WERI-Rb-1 (cell line): ENCODE measurements around the gene CCBE1.

Source experiments
- DNase-seq: peaks from one replicate; pipeline ENCODE4 v3.0.0-alpha.2; 2020
- H3K27ac ChIP-seq: fragments of 250-450 bp; sonication (Bioruptor Pico); 2 replicates; pipeline ENCODE4 v1.5.1; 2020; ENCODE audit warnings: mild to moderate bottlenecking, moderate library complexity
- H3K27me3 ChIP-seq: fragments of 250-450 bp; sonication (Bioruptor Pico); 2 replicates; pipeline ENCODE4 v1.5.1; 2021; ENCODE audit warnings: mild to moderate bottlenecking, low read depth, moderate library complexity; ENCODE audit not compliant: insufficient read depth, severe bottlenecking
- H3K36me3 ChIP-seq: fragments of 250-450 bp; sonication (Bioruptor Pico); 2 replicates; pipeline ENCODE4 v1.5.1; 2020; ENCODE audit warnings: mild to moderate bottlenecking, moderate library complexity
- H3K4me3 ChIP-seq: 2 replicates; pipeline ENCODE4 v1.5.1; 2011; ENCODE audit warnings: low read depth, mild to moderate bottlenecking, control low read depth, low read length
- H3K9me3 ChIP-seq: fragments of 250-450 bp; sonication (Bioruptor Pico); 2 replicates; pipeline ENCODE4 v1.5.1; 2021; ENCODE audit warnings: mild to moderate bottlenecking, moderate library complexity; ENCODE audit not compliant: severe bottlenecking
- CTCF ChIP-seq: IDR thresholded peaks from 2 replicates; pipeline ENCODE4 v1.5.1; 2011; ENCODE audit warnings: low read depth, mild to moderate bottlenecking, control low read depth, inconsistent platforms, low read length

CCBE1 gene

GRCh38 chr18:59570101-59570775, 127.0 kb downstream of the CCBE1 start:
- no peak for TF ChIP-seq CTCF
- Histone ChIP-seq H3K27me3 (no peaks in the 10 kb centered on the region), H3K9me3 (no peaks in the 10 kb centered on the region), H3K4me3 (peak overlapping the region; percentile 22), H3K27ac (peak overlapping the region; percentile 81), H3K36me3 (no peaks in the 10 kb centered on the region)
- DNase-seq, result peak; percentile 94

- no peaks in the 10 kb centered on the region for H3K36me3 ChIP-seq
- DNase-seq, result peak; percentile 68
Measured at GRCh38 chr18:59569390-59569791, 127.8 kb downstream of the CCBE1 start.

GRCh38 chr18:59567431-59567830, 129.8 kb downstream of the CCBE1 start:
- Histone ChIP-seq H3K27ac (no peak overlapping the region), H3K27me3 (no peaks in the 10 kb centered on the region), H3K36me3 (no peaks in the 10 kb centered on the region), H3K4me3 (no peak overlapping the region), H3K9me3 (peaks cover 4% of the 10 kb centered on the region)
- no peak for DNase-seq
- TF ChIP-seq CTCF, result no peak

More at GRCh38 chr18:59569390-59569791, 127.8 kb downstream of the CCBE1 start:
- TF ChIP-seq CTCF, result no peak
- H3K27ac ChIP-seq, result peak overlapping the region; percentile 81
- peaks cover 4% of the 10 kb centered on the region for H3K9me3 ChIP-seq
- no peak overlapping the region for H3K4me3 ChIP-seq
- H3K27me3 ChIP-seq, result no peaks in the 10 kb centered on the region

DNA sequence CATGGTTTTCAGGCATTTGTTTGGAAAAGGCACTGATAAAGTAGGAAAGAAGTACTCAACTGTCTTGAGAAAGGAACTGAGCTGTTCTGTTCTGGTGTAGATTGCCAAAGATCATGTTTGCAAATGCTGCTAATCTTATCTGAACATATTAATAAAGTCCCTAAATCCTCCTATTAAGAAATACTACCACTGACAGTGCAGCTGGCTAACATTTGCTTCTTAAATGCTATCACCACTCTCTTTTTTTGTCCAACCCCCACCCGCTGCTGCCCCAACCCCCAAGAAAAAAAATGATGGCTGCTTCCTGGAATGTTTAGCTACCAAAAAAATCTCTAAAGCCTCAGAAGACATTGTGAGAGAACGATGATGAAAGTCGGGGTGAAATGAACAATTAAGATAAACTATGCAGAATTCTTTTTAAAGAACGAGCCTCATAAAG, 130.7 kb downstream of the CCBE1 start:
- Histone ChIP-seq H3K27me3 (no peaks in the 10 kb centered on the region), H3K27ac (no peak overlapping the region)
- DNase-seq, result no peak

GRCh38 chr18:59565957-59566356, 131.3 kb downstream of the CCBE1 start:
- no peak for TF ChIP-seq CTCF
- Histone ChIP-seq H3K9me3 (peaks cover 4% of the 10 kb centered on the region), H3K4me3 (no peak overlapping the region), H3K36me3 (no peaks in the 10 kb centered on the region), H3K27ac (no peak overlapping the region), H3K27me3 (no peaks in the 10 kb centered on the region)
- DNase-seq, result no peak

More for the DNA sequence above, 130.7 kb downstream of the CCBE1 start:
- Histone ChIP-seq H3K9me3 (peaks cover 4% of the 10 kb centered on the region), H3K4me3 (no peak overlapping the region), H3K36me3 (no peaks in the 10 kb centered on the region)
- TF ChIP-seq CTCF, result no peak

DNA sequence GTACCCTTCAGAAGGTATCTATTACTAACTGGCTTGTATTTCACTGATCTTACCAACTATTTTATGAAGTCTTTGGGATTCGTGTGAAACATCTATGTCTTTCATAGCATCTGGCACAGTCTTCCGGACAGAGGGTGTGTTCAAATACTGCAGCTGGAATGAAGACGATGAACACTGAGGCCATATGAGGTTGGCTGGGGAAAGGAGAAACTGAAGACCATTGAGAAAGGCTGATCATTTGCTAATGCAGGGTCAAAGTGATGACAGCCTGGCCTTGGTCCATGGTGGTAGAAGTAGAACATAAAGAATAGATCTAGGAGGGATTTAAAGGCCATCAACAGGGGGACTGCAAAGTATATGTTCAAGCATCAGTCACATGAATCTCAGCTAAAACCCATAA, 132.7 kb downstream of the CCBE1 start:
- DNase-seq, result no peak
- H3K4me3 ChIP-seq, result no peak overlapping the region
- H3K27ac ChIP-seq, result no peak overlapping the region
- no peaks in the 10 kb centered on the region for H3K27me3 ChIP-seq
- no peak for TF ChIP-seq CTCF
- H3K9me3 ChIP-seq, result peaks cover 4% of the 10 kb centered on the region
- H3K36me3 ChIP-seq, result no peaks in the 10 kb centered on the region
